HG02943 (cell line): ENCODE data around the gene CLCN5.

Experiments
- ATAC-seq: cut with Tn5 transposase; IDR thresholded peaks from one replicate; pipeline ENCODE4 v1.9.1; 2021; ENCODE audit warnings: mild to moderate bottlenecking, low read depth, moderate library complexity; ENCODE audit not compliant: unreplicated experiment

CLCN5 gene

GRCh38 chrX:49922291-49923241, at the start of gene CLCN5:
Gene CLCN5 (plus strand): TSS chrX:49922596. CDS start chrX:49925299, 2,703 bp downstream.
- ATAC-seq, result peak; percentile 94

- ATAC-seq, result no peak
Measured at GRCh38 chrX:49876750-49877149, 45.6 kb upstream of the CLCN5 start.

DNA sequence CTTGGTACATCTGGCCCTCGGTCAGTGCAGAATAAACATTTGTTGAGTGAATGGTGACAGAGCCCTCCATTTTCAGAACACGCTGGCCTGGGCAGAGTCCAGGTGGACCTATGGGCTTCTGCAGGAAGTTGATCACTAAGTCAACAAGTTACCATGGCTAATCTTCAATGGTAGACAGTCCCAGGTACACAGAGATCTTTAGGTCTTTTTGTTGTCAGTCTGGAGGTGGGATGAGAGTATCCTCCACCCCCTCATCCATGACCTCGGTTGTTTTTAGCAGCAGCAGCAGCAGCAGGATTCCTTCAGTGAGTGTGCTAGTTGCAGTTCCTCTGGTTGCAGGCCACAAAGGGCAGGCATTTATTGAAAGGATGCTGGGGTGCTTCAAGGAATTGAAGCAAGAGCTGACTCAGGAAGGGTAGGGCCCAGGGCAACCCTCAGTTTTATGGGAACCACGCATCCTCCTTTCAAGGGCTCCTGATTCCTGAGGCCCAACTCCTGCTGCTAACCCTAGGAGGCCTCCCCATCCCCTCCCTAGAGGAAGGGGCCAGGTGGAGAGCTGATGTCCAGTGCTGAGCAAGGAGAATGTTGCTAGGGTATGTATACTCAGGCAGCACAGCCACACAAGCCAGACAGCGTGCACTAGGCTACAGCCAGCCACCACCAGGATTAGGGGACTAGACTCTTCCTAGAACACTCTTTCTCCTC, 44.8 kb upstream of the CLCN5 start:
- no peak for ATAC-seq

DNA sequence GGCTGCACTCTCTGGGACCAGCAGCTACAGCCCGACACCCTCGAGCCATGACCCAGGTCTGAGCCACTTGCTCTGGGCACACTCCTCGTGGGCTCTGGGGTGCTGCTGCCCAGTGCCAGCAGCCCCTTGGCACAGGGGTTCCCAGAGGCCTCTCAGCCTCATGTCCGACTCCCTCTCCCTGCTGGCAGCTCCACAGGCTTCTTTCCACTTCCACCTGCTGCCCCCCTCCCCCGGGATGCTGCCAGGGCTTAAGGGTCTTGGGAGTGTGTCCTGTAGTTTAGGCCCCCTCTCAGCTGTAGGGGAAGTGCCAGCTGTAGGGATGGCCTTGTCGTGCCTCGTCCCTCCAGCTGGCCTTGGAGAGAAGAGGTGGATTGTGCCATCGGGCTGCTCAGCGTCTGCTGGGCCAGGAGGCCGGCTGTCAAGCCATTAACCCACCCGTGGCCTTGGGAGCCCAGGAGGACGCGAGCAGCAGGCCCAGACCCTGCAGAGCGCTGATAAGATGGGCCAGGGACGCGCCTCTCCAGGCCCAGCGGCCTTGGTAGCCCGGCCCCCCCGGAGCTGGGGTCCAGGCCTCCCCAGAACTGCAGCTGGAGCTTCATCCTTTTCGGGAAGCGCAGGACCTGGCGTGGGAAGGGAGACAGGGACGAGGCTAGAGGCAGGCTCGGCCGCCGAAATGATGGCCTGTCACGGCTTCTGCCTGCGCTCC, 44.1 kb upstream of the CLCN5 start:
- ATAC-seq, result no peak

GRCh38 chrX:49878834-49879655, 43.4 kb upstream of the CLCN5 start, which contains the start of gene USP27X:
Gene USP27X (plus strand): TSS chrX:49879484. CDS start chrX:49880308, 824 bp downstream.
- ATAC-seq, result peak; percentile 83

- peak; percentile 22 for ATAC-seq
Measured at GRCh38 chrX:49879656-49880277, 42.6 kb upstream of the CLCN5 start.

- ATAC-seq, result no peak
Measured at GRCh38 chrX:49880668-49881067, 41.7 kb upstream of the CLCN5 start.

DNA sequence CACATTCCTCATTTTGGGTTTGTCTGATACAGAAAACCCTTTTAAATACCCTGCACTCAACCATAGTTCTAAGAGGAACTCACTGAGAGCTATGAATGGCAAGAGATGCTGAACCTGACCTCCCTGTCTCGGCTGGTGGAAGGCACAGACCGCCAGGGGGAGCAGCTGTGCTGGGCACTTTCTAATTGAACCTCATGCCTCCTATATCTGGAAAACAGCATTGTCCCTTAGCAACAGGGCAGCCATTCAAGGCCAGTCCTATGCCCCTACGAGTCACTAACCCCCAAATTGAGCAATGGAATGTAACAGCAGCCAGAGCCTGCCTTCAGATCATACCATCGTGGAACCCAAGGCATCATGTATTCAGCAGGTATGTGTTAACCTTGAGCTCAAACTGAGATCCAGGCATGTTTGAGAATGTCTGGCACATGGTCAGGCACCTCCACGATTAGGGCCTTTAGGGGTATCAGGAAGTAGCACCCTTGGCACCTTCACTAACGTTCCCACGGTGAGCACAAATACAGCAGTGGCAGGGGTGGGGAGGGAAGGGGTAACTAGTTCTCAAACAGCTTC, 38.0 kb upstream of the CLCN5 start:
- ATAC-seq, result no peak

DNA sequence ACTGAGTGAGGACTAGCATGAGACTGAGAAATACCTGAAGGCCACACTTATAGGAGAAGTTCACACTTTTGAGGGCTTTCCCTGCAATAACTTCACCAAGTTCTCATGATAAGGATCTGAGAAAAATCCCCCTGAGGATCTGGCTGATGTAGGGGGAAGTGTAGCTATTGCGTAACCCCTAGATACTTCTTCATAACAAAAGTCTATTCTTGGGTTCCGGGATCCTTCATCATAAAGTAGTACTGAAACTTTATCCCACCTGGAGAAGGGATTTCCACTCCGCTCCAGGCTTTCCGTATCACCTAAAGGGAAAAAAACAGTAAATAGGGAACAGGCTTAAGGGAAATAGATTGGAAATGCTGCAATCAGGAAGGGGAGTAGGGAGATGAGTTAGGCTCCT, 29.9 kb upstream of the CLCN5 start:
- ATAC-seq, result no peak

DNA sequence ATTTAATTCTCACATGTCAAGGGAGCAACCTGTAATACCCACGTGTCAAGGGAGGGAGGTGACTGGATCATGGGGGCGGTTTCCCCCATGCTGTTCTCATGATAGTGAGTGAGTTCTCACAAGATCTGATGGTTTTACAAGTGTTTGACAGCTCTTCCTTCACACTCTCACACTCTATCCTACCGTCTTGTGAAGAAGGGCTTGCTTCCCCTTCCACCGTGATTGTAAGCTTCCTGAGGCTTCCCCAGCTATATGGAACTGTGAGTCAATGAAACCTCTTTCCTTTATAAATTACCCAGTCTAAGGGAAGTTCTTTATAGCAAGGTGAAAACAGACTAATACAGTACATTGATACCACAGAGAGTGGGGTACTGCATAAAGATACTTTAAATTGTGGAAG, 25.4 kb upstream of the CLCN5 start:
- ATAC-seq, result no peak

DNA sequence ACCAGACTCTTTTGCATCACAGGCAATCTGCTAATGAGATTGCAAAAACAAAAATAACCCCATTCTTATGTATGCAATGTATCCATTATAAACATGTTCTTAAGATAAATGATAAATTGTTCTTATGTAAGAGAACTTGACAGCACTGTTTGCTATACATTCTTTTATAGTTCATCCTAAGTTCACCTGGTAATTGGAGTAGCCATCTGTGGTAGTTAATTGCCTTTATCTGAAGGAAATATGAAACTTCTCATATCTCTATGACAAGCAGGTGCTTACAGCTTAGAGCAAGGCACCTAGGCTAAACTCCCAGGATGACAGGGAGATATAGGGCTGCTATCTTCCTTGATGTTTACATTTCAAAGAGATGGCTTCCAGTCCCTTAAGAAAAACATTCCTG, 21.3 kb upstream of the CLCN5 start:
- ATAC-seq, result no peak

DNA sequence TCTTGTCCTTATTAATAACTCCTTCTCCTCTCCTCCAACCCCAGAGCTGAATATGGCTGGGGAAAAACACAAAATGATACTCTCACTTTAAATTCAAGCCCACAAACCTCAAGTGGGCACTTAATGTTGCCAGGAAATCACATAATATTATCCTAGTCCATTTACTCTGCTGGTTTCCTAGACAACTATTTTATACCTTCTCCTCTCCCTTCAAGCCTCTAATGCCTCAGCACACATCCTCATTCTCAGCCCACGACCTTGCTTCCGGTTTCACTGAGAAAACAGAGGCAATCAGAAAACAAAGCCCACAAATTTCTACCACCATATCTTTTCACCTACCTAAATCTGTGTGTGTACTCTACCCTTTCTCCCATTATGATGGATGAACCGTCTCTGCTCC, 12.1 kb upstream of the CLCN5 start:
- ATAC-seq, result no peak

GRCh38 chrX:49912086-49912485, 10.3 kb upstream of the CLCN5 start:
- ATAC-seq, result no peak

- no peak for ATAC-seq
Measured at GRCh38 chrX:49912861-49913260, 9.5 kb upstream of the CLCN5 start.

- ATAC-seq, result no peak
Measured at GRCh38 chrX:49915361-49916222, 6.8 kb upstream of the CLCN5 start.

- no peak for ATAC-seq
Measured at GRCh38 chrX:49919617-49920016, 2.8 kb upstream of the CLCN5 start.

DNA sequence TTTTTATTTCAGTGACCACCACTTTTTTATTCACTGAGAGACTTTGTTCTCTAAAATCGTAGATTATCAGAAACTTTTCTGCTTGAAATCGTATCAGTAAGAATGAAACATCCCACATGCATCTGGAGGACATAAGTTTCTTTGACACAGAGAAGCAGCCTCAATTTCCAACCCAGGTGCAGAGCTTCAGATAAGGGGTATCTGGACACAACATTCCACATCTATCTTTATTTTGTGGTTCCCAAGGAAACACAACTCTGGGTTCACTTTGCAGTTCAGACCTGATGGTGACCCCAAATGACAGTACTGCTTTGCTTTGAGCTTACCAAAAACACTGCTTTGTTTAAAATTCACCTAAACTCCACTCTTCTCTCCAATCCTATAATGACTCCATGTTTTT, 1.3 kb upstream of the CLCN5 start:
- ATAC-seq, result no peak

DNA sequence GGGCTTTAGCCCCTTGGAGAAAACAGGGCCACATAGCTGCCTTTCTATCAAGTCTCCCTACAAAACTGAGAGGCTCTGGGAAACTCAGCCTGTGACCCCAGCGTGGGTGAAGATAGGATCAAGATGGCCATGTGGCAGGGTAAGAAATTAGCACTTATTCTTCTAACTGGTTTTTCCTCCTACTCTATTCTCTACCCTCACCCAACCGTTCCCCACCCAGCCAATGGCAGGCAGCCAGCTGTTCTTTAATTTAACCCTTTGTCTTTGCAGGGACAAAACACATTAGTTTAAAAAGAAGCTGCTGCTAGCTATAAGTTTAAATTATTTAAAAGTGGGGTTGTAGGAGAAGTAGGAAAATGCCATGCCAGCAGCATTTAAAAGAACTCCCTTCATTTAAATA, 2.8 kb downstream of the CLCN5 start:
- no peak for ATAC-seq
